MM.1S (cell line): Measurements from ENCODE around the gene LSM10.

Experiments
- DNase-seq: peaks from one replicate; pipeline ENCODE4 v3.0.0-alpha.2; 2015
- H2AFZ ChIP-seq: fragments of 300-600 bp; sonication (generic); 2 replicates; pipeline ENCODE4 v1.6.0; 2016; ENCODE audit warnings: antibody characterized with exemption, low read length
- H3F3A ChIP-seq: fragments of 300-600 bp; sonication (generic); 2 replicates; pipeline ENCODE4 v1.6.1; 2016; ENCODE audit warnings: mild to moderate bottlenecking, antibody characterized with exemption, low read length, moderate library complexity, mixed read lengths; ENCODE audit not compliant: insufficient read depth
- H3K27ac ChIP-seq: fragments of 300-600 bp; sonication (generic); 2 replicates; pipeline ENCODE4 v1.5.1; 2016; ENCODE audit warnings: mild to moderate bottlenecking, low read length
- H3K27me3 ChIP-seq: fragments of 300-600 bp; sonication (generic); replicated peaks from 2 replicates; pipeline ENCODE4 v1.6.0; 2016; ENCODE audit warnings: low read length; ENCODE audit not compliant: insufficient read depth
- H3K36me3 ChIP-seq: fragments of 300-600 bp; sonication (generic); replicated peaks from 2 replicates; pipeline ENCODE4 v1.6.1; 2016; ENCODE audit warnings: mild to moderate bottlenecking, low read length, mixed read lengths; ENCODE audit not compliant: insufficient read depth
- H3K4me1 ChIP-seq: fragments of 300-600 bp; sonication (generic); 2 replicates; pipeline ENCODE4 v1.6.1; 2016; ENCODE audit warnings: low read length, mixed read lengths
- H3K4me2 ChIP-seq: fragments of 300-600 bp; sonication (generic); 2 replicates; pipeline ENCODE4 v1.6.0; 2016; ENCODE audit warnings: low read depth, low read length
- H3K4me3 ChIP-seq: fragments of 300-600 bp; sonication (generic); 2 replicates; pipeline ENCODE4 v1.5.1; 2016; ENCODE audit warnings: low read length, mixed read lengths
- H3K79me2 ChIP-seq: fragments of 300-600 bp; sonication (generic); 2 replicates; pipeline ENCODE4 v1.6.1; 2016; ENCODE audit warnings: mixed run types, low read length, mixed read lengths
- H3K9ac ChIP-seq: fragments of 300-600 bp; sonication (generic); 2 replicates; pipeline ENCODE4 v1.6.1; 2016; ENCODE audit warnings: low read length, mixed read lengths
- H3K9me2 ChIP-seq: fragments of 300-600 bp; sonication (generic); replicated peaks from 2 replicates; pipeline ENCODE4 v1.6.1; 2016; ENCODE audit warnings: mild to moderate bottlenecking, low read length, mixed read lengths; ENCODE audit not compliant: insufficient read depth
- H3K9me3 ChIP-seq: fragments of 300-600 bp; sonication (generic); replicated peaks from 2 replicates; pipeline ENCODE4 v1.6.1; 2016; ENCODE audit warnings: mild to moderate bottlenecking, low read length, mixed read lengths; ENCODE audit not compliant: insufficient read depth
- H4K20me1 ChIP-seq: fragments of 300-600 bp; sonication (generic); 2 replicates; pipeline ENCODE4 v1.6.1; 2016; ENCODE audit warnings: mild to moderate bottlenecking, low read length, moderate library complexity, mixed read lengths; ENCODE audit not compliant: insufficient read depth
- CTCF ChIP-seq: fragments of 300-600 bp; sonication (generic); IDR thresholded peaks from 2 replicates; pipeline ENCODE4 v1.5.1; 2016; ENCODE audit warnings: antibody characterized with exemption, low read length, mixed read lengths
- EZH2 ChIP-seq: fragments of 300-600 bp; sonication (generic); optimal IDR thresholded peaks from 2 replicates; pipeline ENCODE3; 2017; ENCODE audit warnings: low read depth, mild to moderate bottlenecking, antibody characterized with exemption, low read length, mixed read lengths
- EZH2phosphoT487 ChIP-seq: fragments of 300-600 bp; sonication (generic); IDR thresholded peaks from 2 replicates; pipeline ENCODE4 v1.6.1; 2018; ENCODE audit warnings: antibody characterized with exemption, low read length

The LSM10 gene

GRCh38 chr1:36389261-36389660 is 8.4 kb downstream of the LSM10 start:
- Histone ChIP-seq H3K27ac (peak overlapping the region; percentile 26; the same call in 1 of the 2 replicates), H3K9me2 (no peaks in the 10 kb centered on the region)

GRCh38 chr1:36387141-36387949 is 10.4 kb downstream of the LSM10 start:
- TF ChIP-seq CTCF, result no peak
- no peak for TF ChIP-seq EZH2
- TF ChIP-seq EZH2phosphoT487, result no peak
- Histone ChIP-seq H2AFZ (peak overlapping the region; percentile 37), H3K9me3 (no peaks in the 10 kb centered on the region), H3K27ac (peak overlapping the region; percentile 99), H3K4me3 (peak overlapping the region; percentile 85), H3K36me3 (no peaks in the 10 kb centered on the region), H3K9ac (peak overlapping the region; percentile 99), H3K79me2 (peaks cover 32% of the 10 kb centered on the region), H3K4me2 (peak overlapping the region; percentile 99), H3K27me3 (no peaks in the 10 kb centered on the region), H3K4me1 (peaks cover 33% of the 10 kb centered on the region), H3K9me2 (no peaks in the 10 kb centered on the region), H4K20me1 (no peaks in the 10 kb centered on the region), H3F3A (peaks cover 39% of the 10 kb centered on the region)
- DNase-seq, result peak; percentile 18

More at GRCh38 chr1:36389261-36389660, 8.4 kb downstream of the LSM10 start:
- peaks cover 21% of the 10 kb centered on the region for H3K79me2 ChIP-seq
- no peak for TF ChIP-seq EZH2phosphoT487
- TF ChIP-seq CTCF, result no peak
- no peak for TF ChIP-seq EZH2
- no peaks in the 10 kb centered on the region for H3K36me3 ChIP-seq
- no peak overlapping the region for H3K4me3 ChIP-seq
- H3K27me3 ChIP-seq, result no peaks in the 10 kb centered on the region
- H4K20me1 ChIP-seq, result no peaks in the 10 kb centered on the region
- peaks cover 39% of the 10 kb centered on the region for H3F3A ChIP-seq
- DNase-seq, result no peak
- no peak overlapping the region for H3K4me2 ChIP-seq
- no peaks in the 10 kb centered on the region for H3K9me3 ChIP-seq
- H3K4me1 ChIP-seq, result peaks cover 32% of the 10 kb centered on the region
- no peak overlapping the region for H3K9ac ChIP-seq
- no peak overlapping the region for H2AFZ ChIP-seq

- Histone ChIP-seq H3K9me2 (no peaks in the 10 kb centered on the region), H3K9me3 (no peaks in the 10 kb centered on the region), H4K20me1 (no peaks in the 10 kb centered on the region), H3K4me3 (peak overlapping the region; percentile 85), H3K36me3 (no peaks in the 10 kb centered on the region), H3K27ac (peak overlapping the region; percentile 99), H3K9ac (peak overlapping the region; percentile 99), H3K27me3 (no peaks in the 10 kb centered on the region), H3K4me2 (peak overlapping the region; percentile 99), H3F3A (peaks cover 39% of the 10 kb centered on the region), H3K4me1 (peaks cover 33% of the 10 kb centered on the region), H3K79me2 (peaks cover 40% of the 10 kb centered on the region), H2AFZ (peak overlapping the region; percentile 37)
- no peak for TF ChIP-seq EZH2
- no peak; the same call in 1 of the 2 replicates for TF ChIP-seq CTCF
- no peak for TF ChIP-seq EZH2phosphoT487
- DNase-seq, result peak; percentile 96
Observed at GRCh38 chr1:36386265-36387140, 11.2 kb downstream of the LSM10 start.
